Fibroblast of pulmonary artery (primary cell): ENCODE data around the gene NKD2.

ENCODE experiments used
- DNase-seq: peaks from one replicate; pipeline ENCODE4 v3.0.0-alpha.2; 2010; ENCODE audit warnings: low read depth
- H3K4me3 ChIP-seq: replicated peaks from 2 replicates; pipeline ENCODE4 v1.5.1; 2011; ENCODE audit warnings: low read depth, mild to moderate bottlenecking, control low read depth, low read length, moderate library complexity
- TF ChIP-seq, protein P1 (sequence below): IDR thresholded peaks from 2 replicates; pipeline ENCODE4 v1.5.1; 2011; ENCODE audit warnings: mild to moderate bottlenecking, control low read depth, low read length, inconsistent platforms; ENCODE audit errors: missing control alignments

Gene NKD2

DNA sequence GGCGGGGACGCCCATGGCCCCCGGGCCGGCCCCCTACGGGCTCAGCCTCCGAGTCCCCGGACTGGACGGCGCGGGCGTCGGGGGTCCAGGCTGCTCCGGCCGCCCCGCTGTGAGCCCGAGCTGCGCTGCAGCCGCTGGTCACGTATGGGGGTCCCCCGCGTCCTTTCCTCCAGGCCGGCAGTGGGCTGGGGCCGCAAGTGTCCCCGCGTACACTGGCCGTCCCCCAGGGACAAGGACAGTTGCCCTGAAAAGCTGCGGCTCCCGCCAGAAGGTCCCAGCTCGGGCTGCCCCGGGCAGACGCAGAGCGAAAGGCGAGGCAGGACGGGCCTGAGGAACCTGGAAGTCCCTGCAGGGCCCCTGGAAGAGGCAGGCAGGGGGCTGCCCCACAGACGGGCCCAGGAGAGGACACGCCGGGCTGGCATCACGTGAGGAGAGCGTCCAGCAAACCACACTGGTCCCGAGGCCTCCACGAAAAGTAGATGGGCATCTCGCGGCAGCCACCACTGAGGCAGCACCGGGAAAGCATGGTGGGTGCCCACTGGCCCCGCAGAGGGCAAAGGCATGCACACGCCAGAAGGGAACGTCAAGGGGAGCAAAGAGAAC lies 3.3 kb upstream of the NKD2 start:
- TF ChIP-seq, protein P1, sequence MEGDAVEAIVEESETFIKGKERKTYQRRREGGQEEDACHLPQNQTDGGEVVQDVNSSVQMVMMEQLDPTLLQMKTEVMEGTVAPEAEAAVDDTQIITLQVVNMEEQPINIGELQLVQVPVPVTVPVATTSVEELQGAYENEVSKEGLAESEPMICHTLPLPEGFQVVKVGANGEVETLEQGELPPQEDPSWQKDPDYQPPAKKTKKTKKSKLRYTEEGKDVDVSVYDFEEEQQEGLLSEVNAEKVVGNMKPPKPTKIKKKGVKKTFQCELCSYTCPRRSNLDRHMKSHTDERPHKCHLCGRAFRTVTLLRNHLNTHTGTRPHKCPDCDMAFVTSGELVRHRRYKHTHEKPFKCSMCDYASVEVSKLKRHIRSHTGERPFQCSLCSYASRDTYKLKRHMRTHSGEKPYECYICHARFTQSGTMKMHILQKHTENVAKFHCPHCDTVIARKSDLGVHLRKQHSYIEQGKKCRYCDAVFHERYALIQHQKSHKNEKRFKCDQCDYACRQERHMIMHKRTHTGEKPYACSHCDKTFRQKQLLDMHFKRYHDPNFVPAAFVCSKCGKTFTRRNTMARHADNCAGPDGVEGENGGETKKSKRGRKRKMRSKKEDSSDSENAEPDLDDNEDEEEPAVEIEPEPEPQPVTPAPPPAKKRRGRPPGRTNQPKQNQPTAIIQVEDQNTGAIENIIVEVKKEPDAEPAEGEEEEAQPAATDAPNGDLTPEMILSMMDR = no peak
- H3K4me3 ChIP-seq = peak overlapping the region; percentile 43
- no peak for DNase-seq

GRCh38 chr5:1005904-1006655 lies 2.5 kb upstream of the NKD2 start:
- no peak overlapping the region for H3K4me3 ChIP-seq
- TF ChIP-seq, protein P1 = no peak
- no peak for DNase-seq

DNA sequence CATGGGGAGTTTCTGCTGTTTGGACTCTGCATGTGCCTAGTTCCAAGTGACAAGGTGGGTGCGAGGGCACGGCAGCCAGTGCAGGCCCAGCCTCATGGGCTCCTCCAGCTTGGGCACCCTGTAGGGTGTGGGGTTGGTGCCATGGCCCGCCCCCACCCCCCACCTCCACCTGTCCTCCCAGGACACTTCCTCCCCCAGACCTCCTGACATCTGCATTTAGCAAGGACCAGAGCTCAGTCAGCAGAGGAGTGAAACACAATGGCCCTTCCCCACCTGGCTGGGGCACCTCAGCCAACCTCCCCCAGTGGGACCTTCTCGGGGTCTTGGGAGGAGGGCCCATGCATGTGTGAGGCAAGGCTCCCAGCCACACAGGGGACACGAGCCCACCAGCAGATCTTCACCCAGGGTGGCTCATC lies 1.9 kb upstream of the NKD2 start:
- DNase-seq = no peak
- TF ChIP-seq, protein P1 = no peak
- H3K4me3 ChIP-seq = no peak overlapping the region

- DNase-seq = no peak
- H3K4me3 ChIP-seq = no peak overlapping the region
- TF ChIP-seq, protein P1 = no peak
These were observed 1.4 kb upstream of the NKD2 start for GRCh38 chr5:1007221-1007680.

- TF ChIP-seq, protein P1 = no peak
- no peak for DNase-seq
- no peak overlapping the region for H3K4me3 ChIP-seq
These were observed 736 bp upstream of the NKD2 start for GRCh38 chr5:1007681-1008450.

DNA sequence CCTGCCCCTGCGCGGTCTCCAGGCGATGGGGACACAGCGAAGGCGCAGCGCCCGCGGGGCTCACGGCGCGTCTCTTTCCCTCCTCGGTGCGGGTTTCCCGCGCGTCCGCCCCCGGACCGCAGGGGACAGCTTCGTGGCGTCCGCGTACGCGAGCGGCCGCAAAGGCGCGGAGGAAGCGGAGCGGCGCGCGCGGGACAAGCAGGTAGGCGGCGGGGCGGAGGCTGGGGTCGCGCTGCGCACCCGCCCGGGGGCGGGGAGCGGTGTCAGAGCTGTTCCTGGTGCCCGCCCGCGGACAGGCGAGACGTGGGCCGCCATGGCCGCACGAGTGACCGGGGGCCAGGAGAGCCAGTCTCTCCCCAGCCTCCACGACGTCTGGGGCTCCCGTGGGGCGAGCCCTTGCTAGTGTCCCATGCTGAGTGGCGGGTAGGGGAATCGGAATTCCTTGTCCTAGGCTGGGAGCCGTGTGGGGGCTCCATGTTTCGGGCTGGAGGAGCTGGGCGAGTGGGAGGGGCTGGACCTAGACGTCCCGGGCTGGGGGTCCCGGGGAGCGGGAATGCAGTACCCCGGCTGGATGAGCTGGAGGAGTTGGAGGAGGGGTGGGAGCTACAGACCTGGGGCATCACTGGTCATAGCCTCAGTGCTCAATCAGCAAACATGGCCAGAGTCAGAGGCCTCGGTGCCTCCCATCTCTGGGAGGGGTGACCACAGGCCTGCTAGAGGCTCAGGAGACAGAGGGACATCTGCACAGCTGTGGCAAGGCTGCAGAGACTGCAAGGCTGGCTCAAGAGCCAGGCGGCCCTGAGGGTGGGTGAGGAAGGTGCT lies 968 bp downstream of the NKD2 start:
- TF ChIP-seq, protein P1 = no peak
- DNase-seq = no peak
- H3K4me3 ChIP-seq = peak overlapping the region; percentile 57
